HL-60 (cell line): ENCODE data around the gene IL18R1.

Source experiments
- CTCF ChIP-seq: IDR thresholded peaks from one replicate; pipeline ENCODE4 v1.5.1; 2011; ENCODE audit warnings: low read length, control low read depth, inconsistent platforms; ENCODE audit not compliant: insufficient read depth
- POLR2AphosphoS5 ChIP-seq: IDR thresholded peaks from 2 replicates; pipeline ENCODE4 v1.6.1; 2012; ENCODE audit warnings: low read depth
- REST ChIP-seq: IDR thresholded peaks from 2 replicates; pipeline ENCODE4 v1.6.1; 2012; ENCODE audit warnings: low read depth; ENCODE audit not compliant: insufficient replicate concordance

GRCh38 chr2:102392096-102392495 lies 36.5 kb downstream of the IL18R1 start:
- TF ChIP-seq POLR2AphosphoS5 (no peak), CTCF (no peak), REST (no peak)
